ENCODE data around the gene RAD51B.
A peak's percentile ranks its signal among the peaks of the same experiment; 100 is the strongest.

Gene RAD51B

DNA sequence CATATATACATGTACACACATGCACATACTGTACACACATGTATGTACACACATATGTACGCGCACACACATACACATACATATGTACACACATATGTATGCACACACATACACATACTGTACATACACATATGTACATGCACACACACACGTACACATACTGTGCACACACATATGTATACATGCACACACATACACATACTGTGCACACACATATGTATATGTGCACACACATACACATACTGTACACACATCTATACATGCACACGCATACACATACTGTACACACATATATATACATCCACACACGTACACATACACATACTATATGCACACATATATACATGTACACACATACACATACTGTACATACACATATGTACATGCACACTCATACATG is 853.9 kb downstream of the RAD51B start:
- DNase-seq, result no peak

DNA sequence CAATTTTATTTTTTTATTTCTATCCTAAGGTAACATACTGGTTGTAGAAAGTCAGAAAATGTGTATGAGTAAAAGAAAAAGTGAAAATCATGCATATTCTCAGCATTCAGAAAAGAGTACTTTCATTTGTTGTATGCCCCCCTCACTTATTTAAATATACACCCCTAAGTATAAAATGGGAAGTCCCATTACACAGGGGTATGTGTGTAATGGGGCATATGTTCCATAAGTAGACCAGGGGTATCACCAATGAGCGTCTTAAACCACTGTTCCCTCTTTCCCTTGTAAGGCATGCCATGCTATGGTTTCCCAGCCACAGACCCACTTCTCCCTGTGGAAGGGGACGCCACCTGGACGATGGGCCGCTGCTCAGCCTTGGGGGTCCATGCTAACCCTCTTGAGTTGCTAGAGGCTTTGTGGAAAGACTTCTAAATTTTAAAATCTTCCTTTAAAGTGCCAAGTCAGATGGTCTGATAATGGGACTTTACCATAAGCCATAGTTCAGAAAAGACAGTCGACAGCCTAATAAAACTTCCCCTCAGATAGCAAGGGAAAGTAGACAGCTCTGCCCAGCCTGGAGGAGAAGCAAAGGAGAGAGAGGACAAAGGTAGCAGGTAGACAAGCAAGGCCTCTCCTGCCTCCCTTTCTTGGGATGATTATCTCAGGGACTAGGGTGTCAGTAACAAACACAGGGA is 855.1 kb downstream of the RAD51B start:
- no peak for DNase-seq

DNA sequence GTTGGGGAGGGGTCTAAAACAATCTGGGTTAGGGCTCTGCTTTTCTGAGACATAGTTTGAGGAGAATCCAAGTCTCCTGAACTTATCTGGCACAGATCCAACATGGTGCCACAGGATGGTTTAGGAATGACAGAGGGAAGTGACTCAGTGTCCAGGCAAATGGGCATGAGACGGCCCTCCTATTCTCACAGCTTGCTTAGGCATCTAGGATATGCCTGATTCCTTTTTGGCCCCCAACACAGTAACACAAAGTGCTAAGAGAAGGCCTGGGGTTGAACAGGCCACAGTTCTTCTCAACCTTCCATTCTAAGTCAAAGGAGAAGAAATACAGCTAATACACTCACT is 855.6 kb downstream of the RAD51B start:
- no peak for DNase-seq

DNA sequence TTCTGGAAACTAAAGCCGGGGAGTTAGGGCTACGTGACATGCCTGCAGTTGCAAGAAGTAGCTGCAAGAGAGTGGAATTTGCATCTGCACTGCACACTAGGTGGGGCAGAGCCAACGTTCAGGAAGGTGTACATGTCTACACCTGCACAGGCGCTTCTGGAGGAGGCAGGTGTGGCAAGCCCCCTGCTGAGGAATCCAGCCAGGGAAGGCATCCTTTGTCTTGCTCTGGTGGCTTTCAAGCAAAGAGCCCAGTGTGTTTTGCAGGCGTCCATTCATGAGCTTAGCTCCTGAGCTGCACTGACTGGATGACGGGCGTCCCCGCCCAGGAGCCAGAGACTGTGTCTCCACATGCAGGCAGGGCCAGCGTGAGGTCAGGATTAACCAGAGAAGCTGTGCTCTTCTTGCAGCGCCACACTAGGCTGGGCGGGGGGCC is 856.9 kb downstream of the RAD51B start:
- no peak for DNase-seq

DNA sequence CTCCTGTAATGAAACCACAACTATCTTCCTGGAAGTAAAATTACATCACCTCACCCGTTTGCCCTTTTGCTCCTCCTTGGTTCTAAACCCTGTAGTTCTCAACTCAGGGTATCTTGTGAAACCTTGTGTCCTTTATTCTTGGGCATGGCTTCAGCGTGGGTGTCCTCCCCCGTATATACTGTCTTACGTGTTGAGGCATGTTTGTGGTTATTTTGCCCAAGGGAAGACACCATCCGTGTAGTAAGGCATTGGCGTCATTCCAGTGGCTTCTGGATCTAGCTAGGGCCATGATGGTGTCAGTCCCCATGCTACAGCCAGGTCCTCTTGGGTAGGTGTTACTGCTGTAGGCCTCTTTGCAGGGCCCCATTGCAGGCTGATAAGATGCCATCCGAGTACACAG is 857.9 kb downstream of the RAD51B start:
- no peak for DNase-seq

DNA sequence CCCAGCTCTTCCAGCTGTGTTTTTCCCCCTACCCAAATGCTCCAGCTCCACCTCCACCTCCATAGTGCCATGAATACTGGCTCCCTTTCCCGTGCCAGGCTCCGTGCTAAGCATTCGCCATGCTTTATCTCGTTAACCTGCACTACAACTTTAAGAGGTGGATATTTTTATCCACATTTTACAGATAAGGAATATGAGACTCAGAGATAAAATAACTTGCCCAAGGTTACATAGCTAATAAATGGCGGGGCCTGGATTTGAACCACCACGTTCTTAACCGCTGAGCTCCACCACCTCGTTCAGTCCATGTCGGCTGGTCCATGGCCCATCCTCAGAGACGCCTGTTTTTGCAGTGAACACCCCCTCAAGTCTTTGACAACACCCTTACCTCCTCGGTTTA is 858.3 kb downstream of the RAD51B start:
- no peak for DNase-seq

DNA sequence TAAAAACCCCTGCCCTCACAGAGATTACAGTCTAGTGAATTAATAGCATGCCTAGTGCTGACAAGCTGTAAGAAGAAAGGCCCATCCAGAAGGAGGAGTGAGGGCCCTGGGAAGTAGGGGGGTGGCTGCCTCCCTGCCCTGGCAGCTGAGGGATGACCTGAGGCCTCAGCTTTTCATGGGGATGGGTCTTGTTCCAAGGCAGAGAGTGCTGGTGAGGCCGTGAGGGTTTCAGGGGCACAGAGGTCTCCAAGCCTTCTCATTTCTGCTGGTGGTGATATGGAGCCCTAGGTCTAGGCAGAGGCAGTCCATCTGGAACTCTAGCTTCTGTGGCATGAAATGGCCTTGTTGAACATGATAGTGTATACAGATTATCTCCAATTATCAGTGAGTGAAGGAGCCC is 858.9 kb downstream of the RAD51B start:
- no peak for DNase-seq

DNA sequence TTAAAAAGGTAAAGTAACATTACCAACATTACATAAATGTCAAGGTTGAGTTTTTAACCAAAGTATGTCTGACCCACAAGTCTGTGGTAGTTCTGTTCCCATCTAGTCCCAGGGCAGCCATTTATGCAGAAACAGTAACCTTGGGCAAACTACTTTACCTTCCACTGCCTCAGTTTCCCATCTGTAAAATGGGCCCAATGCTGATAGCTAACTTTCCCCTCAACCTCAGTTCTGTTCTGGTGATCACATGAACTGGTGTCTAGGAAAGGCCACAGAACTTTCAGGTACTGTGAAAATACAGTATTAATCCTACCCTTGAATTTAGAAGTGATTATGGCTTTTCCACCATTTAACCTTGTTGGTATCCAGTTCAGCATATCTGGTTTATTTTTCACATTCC is 859.7 kb downstream of the RAD51B start:
- DNase-seq, result no peak

DNA sequence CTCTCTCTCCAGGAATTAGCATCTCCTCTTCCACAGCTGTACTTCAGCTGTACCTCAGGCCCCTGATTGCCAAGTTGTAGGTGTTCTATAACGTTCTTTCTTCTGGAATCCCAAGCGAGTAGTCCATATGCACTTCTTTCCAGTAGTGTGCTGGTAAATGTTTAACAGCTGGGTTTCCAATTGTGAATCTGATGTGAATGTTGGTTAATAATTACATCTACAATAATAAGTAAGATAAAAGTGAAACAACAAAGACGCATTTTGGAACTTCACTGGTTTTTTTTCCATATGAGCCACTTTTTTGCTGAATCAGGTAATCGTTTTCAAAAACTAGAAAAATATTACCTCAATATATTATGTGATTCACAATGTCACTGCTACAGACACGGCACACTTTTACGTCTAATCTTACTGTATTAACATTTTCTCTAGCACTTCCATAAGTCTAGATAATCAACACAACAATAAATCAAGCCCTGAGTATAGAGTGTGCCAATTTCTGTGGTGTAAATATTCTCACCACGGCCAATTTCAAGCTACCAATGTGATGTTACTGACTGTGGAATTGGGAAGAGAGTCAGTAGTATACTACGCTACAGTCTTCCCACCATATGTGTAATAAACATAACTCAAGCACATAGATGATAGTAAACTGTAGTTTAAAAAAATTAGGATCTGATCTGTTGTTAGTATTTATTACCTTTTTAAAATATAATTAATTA is 860.3 kb downstream of the RAD51B start:
- no peak for DNase-seq

DNA sequence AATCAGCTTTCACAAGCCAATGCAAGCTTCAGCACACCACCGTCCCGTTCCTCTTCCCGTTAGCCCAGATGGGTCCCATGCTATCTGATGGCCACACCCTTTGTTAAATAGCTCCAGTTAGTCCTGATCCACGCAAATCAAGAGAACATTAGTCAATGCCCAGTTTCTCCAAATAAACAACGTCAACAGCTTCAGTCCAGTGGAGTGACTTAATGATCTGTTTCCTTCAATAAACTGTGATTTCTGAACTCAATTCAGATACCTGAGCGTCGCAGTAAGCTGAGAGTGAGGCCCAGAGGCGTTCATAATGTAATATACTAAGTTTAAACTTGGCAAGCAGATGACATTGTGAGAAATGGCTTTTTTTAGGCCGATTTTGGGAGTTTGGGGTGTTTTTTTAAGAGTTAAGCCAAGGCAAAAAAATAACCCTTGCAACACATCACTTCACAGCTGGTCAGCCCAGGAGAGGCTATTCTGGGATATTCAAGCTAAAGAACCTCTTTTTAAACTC is 861.0 kb downstream of the RAD51B start:
- DNase-seq, result no peak

DNA sequence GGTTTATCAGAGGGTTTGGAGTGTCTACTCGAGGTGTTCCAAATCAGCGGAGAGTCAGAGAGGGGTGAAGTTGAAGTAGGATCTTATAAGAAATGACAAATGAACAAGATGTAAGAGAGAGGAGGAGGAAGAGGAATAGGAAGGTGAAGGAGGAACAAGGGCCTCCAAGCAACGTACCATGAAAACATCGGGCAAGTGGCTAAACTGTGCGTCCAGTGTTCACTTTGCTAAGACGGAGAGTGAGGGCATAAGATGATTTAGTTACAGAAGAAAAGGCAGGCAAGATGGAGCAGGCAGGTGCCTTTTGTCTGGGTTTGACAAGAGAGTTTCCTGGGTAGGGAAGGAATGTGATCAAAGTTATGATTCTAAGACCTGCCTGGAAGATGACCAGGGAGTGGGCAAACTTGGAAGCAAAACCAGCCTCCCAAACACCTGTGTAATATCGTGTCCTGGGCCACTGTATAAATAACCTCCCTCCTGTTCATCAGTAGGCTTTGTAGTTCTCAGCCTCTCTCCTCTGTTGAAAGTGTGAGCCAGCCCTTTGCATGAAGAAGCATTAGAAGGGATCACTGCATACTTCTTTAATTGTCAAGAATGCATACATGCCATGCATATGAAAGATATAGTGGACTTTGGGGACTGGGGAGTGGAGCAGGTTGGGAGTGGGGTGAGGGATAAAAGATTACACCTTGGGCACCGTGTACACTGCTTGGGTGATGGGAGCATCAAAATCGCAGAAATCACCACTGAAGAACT is 861.9 kb downstream of the RAD51B start:
- DNase-seq, result no peak

DNA sequence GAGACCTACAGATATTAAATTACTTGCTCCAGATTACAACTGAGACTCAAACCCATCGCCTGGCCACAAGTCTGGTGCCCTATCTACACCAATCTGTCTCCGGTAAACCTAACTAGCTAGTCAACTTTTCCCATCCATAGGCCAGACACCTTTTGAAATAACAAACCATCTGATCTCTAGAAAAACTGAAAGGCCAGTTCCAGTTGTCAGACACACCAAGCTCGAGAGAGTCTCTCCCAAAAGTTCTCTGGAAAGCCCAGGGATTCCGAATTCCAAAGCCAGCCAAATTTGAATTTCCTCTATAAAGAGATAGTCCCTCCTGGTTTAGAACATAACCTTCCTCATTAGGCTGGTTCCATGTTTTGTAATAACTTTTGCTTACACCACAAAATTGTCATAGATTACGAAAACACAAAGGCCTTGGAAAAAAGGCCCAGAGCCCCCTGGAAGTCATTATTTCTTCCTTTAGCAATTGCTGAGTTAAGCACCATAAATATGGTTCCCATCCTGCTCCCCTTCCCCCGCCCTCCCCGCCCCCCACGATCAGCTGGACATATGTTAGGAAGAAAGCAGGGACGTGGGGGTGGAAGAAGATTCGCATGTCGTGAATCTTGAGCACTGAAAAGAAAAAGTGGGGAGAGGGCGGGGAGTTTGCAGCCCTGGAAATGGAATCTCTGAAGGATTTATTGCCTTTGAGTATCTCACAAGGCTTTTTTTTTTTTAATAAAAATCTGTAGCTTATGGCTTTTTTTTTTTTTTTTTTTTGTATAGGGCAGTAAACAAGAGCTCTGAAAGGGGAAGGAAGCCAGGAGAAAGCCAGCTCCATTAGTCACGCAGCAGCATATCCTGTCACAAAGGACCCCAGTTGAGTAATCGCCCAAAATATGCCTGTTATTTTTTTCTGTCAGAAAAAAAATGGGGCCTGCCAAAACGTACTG is 862.9 kb downstream of the RAD51B start:
- peak; percentile 85 for DNase-seq

DNA sequence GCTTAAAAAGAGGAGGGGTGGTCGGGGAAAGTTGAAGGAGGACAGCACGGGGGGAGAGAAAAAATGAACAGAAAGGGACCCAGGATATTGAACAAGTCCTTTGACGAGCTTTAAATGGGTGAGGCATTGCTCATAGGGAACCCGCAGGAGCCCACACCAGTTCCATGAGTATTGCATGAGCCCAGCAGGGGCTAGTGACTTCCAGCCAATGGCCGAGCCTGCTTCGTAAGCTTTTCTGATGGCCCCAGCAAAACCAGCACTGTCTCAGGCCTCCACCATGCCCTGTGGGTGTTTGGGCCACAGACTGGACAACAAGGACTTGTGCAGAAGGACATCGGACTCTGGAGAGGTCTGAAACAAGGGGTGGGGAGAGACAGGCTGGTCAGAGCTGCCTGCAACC is 863.7 kb downstream of the RAD51B start:
- no peak for DNase-seq

DNA sequence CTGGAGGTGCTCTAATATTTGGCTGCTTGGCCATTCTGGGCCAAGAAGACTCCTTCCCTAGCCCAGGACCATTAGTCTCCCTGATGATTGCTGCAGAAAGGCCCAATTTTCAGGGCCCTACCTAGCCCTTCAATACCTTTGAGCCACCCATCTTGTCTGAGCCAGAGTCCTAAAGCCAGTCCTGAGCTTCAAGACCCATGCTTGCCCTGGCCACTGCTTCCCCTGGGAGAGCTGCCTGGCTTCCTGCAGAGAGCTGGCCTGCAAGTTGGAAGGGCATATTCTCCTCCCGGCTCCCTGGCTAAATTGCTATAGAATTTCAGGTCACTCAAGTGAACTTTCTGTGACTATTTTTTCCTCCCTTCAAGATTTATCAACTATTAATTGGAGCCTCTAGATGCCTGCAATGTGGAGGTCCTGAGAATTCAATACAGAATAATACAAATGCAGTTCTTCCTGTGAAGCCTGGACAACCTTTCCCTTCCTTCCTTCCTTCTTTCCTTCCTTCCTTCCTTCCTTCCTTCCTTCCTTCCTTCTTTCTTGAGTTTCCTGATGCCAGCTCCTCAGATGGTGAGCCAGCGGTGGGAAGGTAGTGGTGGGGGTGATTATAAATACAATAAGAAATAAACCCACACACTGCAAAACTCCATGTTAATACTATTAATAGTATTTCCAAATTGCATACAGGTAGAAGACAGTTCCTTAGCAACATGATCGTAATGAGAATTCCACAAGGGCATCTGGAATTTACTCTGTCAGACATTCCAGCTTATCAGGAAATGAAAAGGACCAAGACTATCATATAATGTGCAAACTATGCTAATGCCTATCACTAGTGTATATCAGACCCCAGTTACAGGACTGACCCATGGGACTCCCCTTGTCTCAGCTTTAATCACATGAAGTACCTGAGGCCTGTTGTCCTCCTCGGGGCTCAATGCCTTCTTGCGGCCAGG is 865.2 kb downstream of the RAD51B start:
- no peak for DNase-seq

DNA sequence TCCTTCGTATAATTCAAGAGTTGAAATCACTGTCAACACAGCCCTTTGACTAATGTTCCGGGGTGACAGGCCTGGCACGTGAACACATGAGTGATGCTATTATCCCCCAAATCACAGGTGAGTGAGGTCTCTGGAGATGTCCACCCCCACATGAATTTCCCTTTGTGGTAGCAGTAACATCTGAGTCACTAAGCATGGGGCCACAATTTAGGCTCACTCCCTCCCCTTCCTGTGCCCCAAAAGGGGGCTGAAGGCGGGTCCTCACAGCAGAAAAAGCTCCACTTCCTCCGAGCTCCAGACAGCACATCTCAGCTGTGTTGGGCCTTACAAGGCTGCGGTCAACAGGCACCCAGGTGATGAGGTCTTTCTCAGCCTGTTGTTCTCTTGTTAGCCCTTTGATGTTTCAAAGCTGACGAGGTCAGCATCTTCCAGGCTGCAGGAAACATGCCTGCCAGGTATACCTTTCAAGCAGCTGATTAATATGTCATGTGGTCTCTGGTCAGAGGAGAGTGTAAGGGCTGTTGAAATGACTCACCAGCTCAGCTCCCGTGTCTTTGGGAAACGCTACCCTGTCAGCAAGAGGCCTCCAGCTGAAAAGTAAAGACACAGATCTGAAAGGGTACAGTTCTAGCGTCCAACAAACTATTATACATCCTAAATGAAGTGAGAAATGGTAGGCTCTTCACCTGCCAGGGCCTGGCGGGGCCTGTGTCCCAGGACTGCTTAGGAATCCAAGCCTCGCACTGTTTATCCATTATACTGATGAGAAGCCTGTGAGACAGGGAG is 866.0 kb downstream of the RAD51B start:
- DNase-seq, result no peak

DNA sequence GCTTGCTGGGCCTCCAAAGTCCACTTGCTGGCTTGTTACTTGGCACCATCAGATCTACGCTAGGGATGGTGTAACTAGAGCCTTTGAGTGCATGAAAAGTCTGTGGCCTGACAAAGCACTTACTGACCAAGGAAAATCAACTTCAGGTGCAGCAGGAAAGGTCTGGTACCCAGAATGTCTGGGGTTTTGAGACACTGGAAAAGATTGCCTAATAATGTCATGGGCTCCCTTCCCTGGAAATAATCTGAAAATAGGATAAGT is 866.6 kb downstream of the RAD51B start:
- no peak for DNase-seq

DNA sequence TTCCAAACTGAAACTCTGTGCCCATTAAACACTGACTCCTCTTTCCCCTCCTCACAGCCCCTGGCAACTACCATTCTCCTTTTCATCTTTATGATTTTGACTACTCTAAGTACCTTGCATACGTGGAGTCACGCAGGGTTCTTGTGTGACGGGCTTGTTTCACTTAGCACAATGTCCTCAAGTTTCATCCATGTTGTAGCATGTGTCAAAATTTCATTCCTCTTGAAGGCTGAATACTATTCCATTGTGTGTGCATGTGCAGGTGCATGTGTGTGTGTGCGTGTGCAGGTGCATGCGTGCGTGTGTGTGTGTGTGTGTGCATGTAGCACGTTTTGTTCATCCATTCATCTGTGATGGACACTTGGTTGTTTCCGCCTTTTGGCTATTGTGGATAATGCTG is 867.1 kb downstream of the RAD51B start:
- DNase-seq, result no peak

DNA sequence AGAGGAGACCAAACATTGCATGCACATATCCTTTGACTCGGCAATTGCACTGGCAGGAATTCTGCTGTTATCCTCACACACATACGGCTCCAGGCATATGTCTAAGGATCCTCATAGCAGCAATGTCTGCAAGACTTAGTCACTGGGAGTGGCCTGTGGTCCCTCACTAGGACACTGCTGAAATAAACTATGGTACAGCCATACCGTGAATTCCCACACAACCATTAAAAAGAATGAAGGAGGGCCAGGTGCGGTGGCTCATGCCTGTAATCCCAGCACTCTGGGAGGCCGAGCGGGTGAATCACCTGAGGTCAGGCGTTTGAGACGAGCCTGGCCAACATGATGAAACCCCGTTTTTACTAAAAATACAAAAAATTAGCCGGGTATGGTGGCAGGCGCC is 868.2 kb downstream of the RAD51B start:
- DNase-seq, result no peak

DNA sequence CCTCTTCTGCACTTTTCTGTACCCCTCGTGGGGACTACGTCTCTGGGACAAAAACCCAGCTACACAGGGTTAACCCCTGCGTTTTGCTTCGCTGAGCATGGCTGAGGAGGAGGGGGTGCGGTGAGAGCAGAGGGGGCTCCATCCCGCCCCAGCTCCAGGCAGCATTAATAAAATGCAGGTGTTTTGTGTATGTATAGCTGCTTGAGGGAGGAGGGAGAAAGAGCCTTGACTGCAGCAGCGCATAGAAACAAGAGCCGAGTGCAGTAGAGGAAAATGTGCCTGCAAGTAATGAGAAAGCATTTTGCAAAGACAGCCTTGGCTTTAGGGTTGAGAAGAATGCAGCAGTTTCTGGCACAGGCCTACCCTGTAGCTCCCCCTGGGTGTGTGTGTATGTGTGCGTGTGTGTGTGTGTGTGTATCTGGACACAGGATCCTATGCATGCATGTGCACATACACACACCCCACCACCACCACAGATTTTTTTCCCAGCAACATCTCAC is 869.3 kb downstream of the RAD51B start:
- DNase-seq, result peak; percentile 10

DNA sequence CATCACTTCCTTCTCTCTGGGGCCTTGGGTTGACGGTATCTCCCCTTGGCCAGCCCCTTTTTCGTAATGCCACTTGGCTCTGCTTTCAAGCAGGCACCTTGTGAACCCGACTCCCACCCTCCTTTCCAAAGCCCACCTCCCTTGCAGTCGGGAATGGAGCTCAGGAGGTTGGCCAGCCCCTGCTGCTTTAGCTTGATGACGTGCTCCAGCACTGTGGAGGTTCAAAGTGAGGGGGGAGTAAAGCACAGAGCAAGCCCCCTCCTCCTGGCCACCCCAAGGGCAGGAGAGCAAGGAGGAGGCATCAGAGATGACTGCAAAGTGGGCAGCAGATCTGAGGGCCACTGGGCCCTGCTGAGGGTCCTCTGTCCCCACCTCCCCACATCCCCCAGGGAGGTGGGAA is 869.9 kb downstream of the RAD51B start:
- no peak for DNase-seq

Measured in GDM1 (cell line).